Activated naive CD8-positive, alpha-beta T cell treated with anti-CD3 and anti-CD28 coated beads, Interleukin-2, amount 50 U/mL, for 16 hours (primary cell): ENCODE data around the gene EXOC6B.
A peak's percentile ranks its signal among the peaks of the same experiment; 100 is the strongest.

ENCODE experiments used
- DNase-seq: peaks from one replicate; pipeline ENCODE4 v3.0.0-alpha.2; 2020; ENCODE audit warnings: low read depth, low spot score

EXOC6B gene

GRCh38 chr2:72825257-72826155, at the start of gene EXOC6B:
EXOC6B (minus strand) TSS chr2:72826033.
- DNase-seq: peak; percentile 74

GRCh38 chr2:72871880-72872279, 46.0 kb upstream of the EXOC6B start:
- DNase-seq: no peak

GRCh38 chr2:72871060-72871459, 45.2 kb upstream of the EXOC6B start:
- DNase-seq: no peak

- DNase-seq: no peak
Observed at GRCh38 chr2:72864500-72864899, 38.7 kb upstream of the EXOC6B start.

GRCh38 chr2:72863046-72863445, 37.2 kb upstream of the EXOC6B start:
- no peak for DNase-seq

- DNase-seq: peak; percentile 75
Observed at GRCh38 chr2:72862239-72862988, 36.6 kb upstream of the EXOC6B start.

- DNase-seq: peak; percentile 11
Observed at GRCh38 chr2:72859831-72860262, 34.0 kb upstream of the EXOC6B start.

- DNase-seq: no peak
Observed at GRCh38 chr2:72851333-72851732, 25.5 kb upstream of the EXOC6B start.

GRCh38 chr2:72849138-72849462, 23.3 kb upstream of the EXOC6B start:
- DNase-seq: no peak

GRCh38 chr2:72848436-72849137, 22.8 kb upstream of the EXOC6B start:
- no peak for DNase-seq

- no peak for DNase-seq
Observed at GRCh38 chr2:72847534-72848315, 21.9 kb upstream of the EXOC6B start.

GRCh38 chr2:72846171-72847095, 20.6 kb upstream of the EXOC6B start:
- no peak for DNase-seq

GRCh38 chr2:72843301-72843700, 17.5 kb upstream of the EXOC6B start:
- DNase-seq: no peak

GRCh38 chr2:72841462-72842125, 15.8 kb upstream of the EXOC6B start:
- no peak for DNase-seq

- DNase-seq: no peak
Observed at GRCh38 chr2:72840066-72840465, 14.2 kb upstream of the EXOC6B start.

GRCh38 chr2:72837171-72837570, 11.3 kb upstream of the EXOC6B start:
- DNase-seq: no peak

- DNase-seq: no peak
Observed at GRCh38 chr2:72835403-72835802, 9.6 kb upstream of the EXOC6B start.

- no peak for DNase-seq
Observed at GRCh38 chr2:72834596-72834995, 8.8 kb upstream of the EXOC6B start.

- DNase-seq: no peak
Observed at GRCh38 chr2:72833084-72833714, 7.4 kb upstream of the EXOC6B start.
